SH-SY5Y (cell line): ENCODE measurements around the gene PTCH2.

Experiments used
- GATA2 ChIP-seq: IDR thresholded peaks from 2 replicates; pipeline ENCODE4 v1.6.1; 2011; ENCODE audit warnings: mild to moderate bottlenecking, low read depth, low read length
- GATA3 ChIP-seq: IDR thresholded peaks from 2 replicates; pipeline ENCODE4 v1.6.1; 2011; ENCODE audit warnings: low read depth, mild to moderate bottlenecking, low read length, moderate library complexity

- TF ChIP-seq GATA3 (no peak), GATA2 (no peak)
Observed at GRCh38 chr1:44808063-44808937, 34.8 kb downstream of the PTCH2 start, which contains the start of gene BTBD19.
